ENCODE measurements around the gene BCL11A.

- TF ChIP-seq CTCF (IDR thresholded peaks at IDR 0.05): peak; percentile 82
- no peak for TF ChIP-seq POLR2A (IDR thresholded peaks at IDR 0.05; ENCODE audit: low read length)
- TF ChIP-seq BHLHE40 (IDR thresholded peaks at IDR 0.05; ENCODE audit: low read depth, low read length): no peak
- no peak for TF ChIP-seq MAFK (IDR thresholded peaks at IDR 0.05; ENCODE audit: partially characterized antibody)
Observed at GRCh38 chr2:60550178-60550983, 3.1 kb downstream of the BCL11A start.
